ENCODE data around the gene HPCAL4. TPM values are rescaled to one million over a fixed set of nuclear protein-coding genes. Genes with fewer than 3 reads are reported as not detected.

Gene HPCAL4
- total and polyA plus RNA-seq, 10 of the 15 experiments (the other 5 are each of a cell fraction or from before 2014, with no cell fraction given) = 0.05 to 0.18 (median 0.06) TPM; not detected in 5

- ChIA-PET SMC1A (ENCODE audit: uncharacterized antibody, unreplicated experiment) (interaction anchor here (0.8 to 1.8 kb wide), 3 partner anchors 27 to 99 kb away, joined by 3 to 5 read pairs (median 3); no protein-coding TSS in a partner anchor), CTCF (interaction anchor here (0.6 to 6.5 kb wide), 7 partner anchors 11 to 645 kb away, joined by 3 to 39 read pairs (median 3); no protein-coding TSS in a partner anchor), RAD21 (ENCODE audit: unreplicated experiment) (interaction anchor here (0.7 kb wide), 1 partner anchor 18 kb away, joined by 3 read pairs; no protein-coding TSS in a partner anchor), POLR2A (no interaction called here)
- Histone ChIP-seq H3K4me1 (ENCODE audit: control insufficient read depth, insufficient read depth, low read length) (no peaks in the 10 kb centered on the region), H3K27ac (ENCODE audit: control insufficient read depth, insufficient read depth) (no peak overlapping the region), H3K27me3 (replicated peaks in 1 of 2; ENCODE audit: control insufficient read depth in 2 of 2, insufficient read depth in 2 of 2, low read length in 1 of 2) (no peaks in the 10 kb centered on the region; a peak in 1 of 4 replicates), H2AFZ (ENCODE audit: control insufficient read depth, low read depth, low read length) (no peak overlapping the region), H4K20me1 (ENCODE audit: control insufficient read depth, insufficient read depth) (no peaks in the 10 kb centered on the region), H3K4me2 (ENCODE audit: control insufficient read depth, insufficient read depth) (no peak overlapping the region), H3K79me2 (ENCODE audit: control insufficient read depth, insufficient read depth, low read length) (no peaks in the 10 kb centered on the region), H3K4me3 (no peak overlapping the region), H3K36me3 (ENCODE audit: control insufficient read depth in 2 of 2, insufficient read depth in 2 of 2, low read length in 1 of 2) (no peaks in the 10 kb centered on the region), H3K9me3 (replicated peaks; ENCODE audit: control insufficient read depth, insufficient read depth, low read length) (no peaks in the 10 kb centered on the region), H3K9ac (ENCODE audit: control insufficient read depth, insufficient read depth, low read length) (no peak overlapping the region)
- in situ Hi-C loops (cut with MboI) = no loop called here
- no TSS peak for BruUV-seq (replicated peaks)
- ATAC-seq = no peak
- no peak for FAIRE-seq
- TF ChIP-seq RFX5 (IDR thresholded peaks at IDR 0.05; ENCODE audit: low read depth, low read length) (no peak), MEF2A (IDR thresholded peaks at IDR 0.05; ENCODE audit: insufficient read depth, low read depth, low read length) (no peak), STAT1 (conservative IDR thresholded peaks at IDR 0.05) (no peak), E2F4 (IDR thresholded peaks at IDR 0.05; ENCODE audit: low read depth, low read length) (no peak), MLLT1 (IDR thresholded peaks at IDR 0.05) (no peak), REST (IDR thresholded peaks at IDR 0.05; ENCODE audit: low read depth, low read length) (no peak), E2F8 (IDR thresholded peaks at IDR 0.05; ENCODE audit: low read depth, partially characterized antibody) (no peak), HDGF (IDR thresholded peaks at IDR 0.05) (no peak), SUPT20H (IDR thresholded peaks at IDR 0.05; ENCODE audit: borderline replicate concordance, control insufficient read depth, low read depth, low read length) (no peak), GATAD2B (conservative IDR thresholded peaks at IDR 0.05; ENCODE audit: low read depth) (no peak), HSF1 (IDR thresholded peaks at IDR 0.05; ENCODE audit: low read depth, low read length) (no peak), YY1 (IDR thresholded peaks at IDR 0.05; ENCODE audit: low read depth, low read length) (no peak), IKZF2 (IDR thresholded peaks at IDR 0.05) (no peak)
- no peak for DNase-seq (ENCODE audit: low read depth, low spot score)
- intact Hi-C loops (cut with micrococcal nuclease; ENCODE audit: unreplicated experiment) = no loop called here
- 33% methylated on average over 3 of the region's 3 CpGs for WGBS (ENCODE audit: insufficient coverage, insufficient replicate concordance, low lambda C conversion rate, missing lambda C conversion rate)
Observed at GRCh38 chr1:39700348-39700747, 9.1 kb upstream of the HPCAL4 start.

Measured in GM12878 (cell line).